Adrenal gland (tissue), 12 donors: Measurements from ENCODE around the gene FAM8A1. TPM values are rescaled to one million over a fixed set of nuclear protein-coding genes. Genes with fewer than 3 reads are reported as not detected.

Experiments
- DNase-seq, 7 donors: peaks; one replicate each; pipeline ENCODE4 v3.0.0-alpha.2; 2019 to 2020
- H3K27ac ChIP-seq, 5 donors: fragments of 200-600 bp; sonication (generic) in 4 of 5; 1 replicate in 3 of 5; 2 replicates in 2 of 5; pipeline versions ENCODE4 v1.5.1 to v1.8.0; 2016 to 2020; ENCODE audit warnings: mild to moderate bottlenecking in 1 of 5
- H3K27me3 ChIP-seq: fragments of 200-600 bp; 2 replicates; pipeline ENCODE4 v1.8.0; 2021
- H3K36me3 ChIP-seq, 2 donors: fragments of 200-600 bp; replicated peaks in 1 of 2; 1 replicate in 1 of 2; 2 replicates in 1 of 2; pipeline versions ENCODE4 v1.5.1 to v1.8.0; 2018 to 2022
- H3K4me1 ChIP-seq, 2 donors: fragments of 200-600 bp; replicated peaks in 1 of 2; 1 replicate in 1 of 2; 2 replicates in 1 of 2; pipeline versions ENCODE4 v1.5.1 to v1.8.0; 2018 to 2021
- H3K4me3 ChIP-seq, 4 donors: fragments of 200-600 bp; sonication (generic) in 3 of 4; one replicate each; pipeline ENCODE4 v1.5.1; 2016 to 2018
- H3K9me3 ChIP-seq, 3 donors: fragments of 200-600 bp; sonication (generic) in 1 of 3; replicated peaks in 1 of 3; 1 replicate in 2 of 3; 2 replicates in 1 of 3; pipeline versions ENCODE4 v1.5.1 to v1.8.0; 2016 to 2021
- POLR2A ChIP-seq, 2 donors: fragments of 450-650 bp; IDR thresholded peaks; one replicate each; pipeline ENCODE4 v1.6.1; 2017; ENCODE audit warnings: antibody characterized with exemption in 2 of 2, mild to moderate bottlenecking in 2 of 2, moderate library complexity in 1 of 2
- WGBS, 4 donors: extraction: QIAGEN DNeasy Blood & Tissue Kit in 2 of 4; methylation state at CpG; one replicate each; pipeline versions ENCODE4 v1.1.5 to v1.1.7; 2013 to 2017; 5-methylcytosine and 5-hydroxymethylcytosine counted together
- intact Hi-C, 2 donors: fragments of 100-400 bp; cut with DNase I; formaldehyde crosslinking; loops; one replicate each; pipeline versions ENCODE4 v1.14.1 to v1.15.0; 2022 to 2023
- polyA plus RNA-seq, 3 donors: library from polyadenylated mRNA; stranded (reverse); fragments of 200-250 nt in 2 of 3; fragments of 350-450 nt in 1 of 3; fragmentation: Illumina TruSeq in 1 of 3; extraction: RNeasy Lipid Tissue Mini Kit (QIAGEN cat#74804) in 1 of 3; gene quantifications; one replicate each; pipeline ENCODE4 v1.2.3, GENCODE V29; 2013 to 2014
- total RNA-seq, 9 donors: library from RNA; depleted of rRNA in 4 of 9; stranded (reverse); fragments of >200 nt in 4 of 9; fragments of 120-200 nt in 1 of 9; fragmentation: NEBNext Ultra II Directional in 1 of 9; extraction: Animal tissue kit (Norgen Biotek cat#: 25700) in 1 of 9; gene quantifications; one replicate each; pipeline versions ENCODE4 v1.1.0 to v1.2.4, GENCODE V29; 2013 to 2023
- TF ChIP-seq, protein P1 (sequence below), 6 experiments: fragments of 450-650 bp in 4 of 6; fragments of 200-600 bp in 2 of 6; sonication (generic) in 1 of 6; IDR thresholded peaks; 1 replicate in 5 of 6; 2 replicates in 1 of 6; pipeline versions ENCODE4 v1.5.1 to v1.8.0; 2016 to 2021; ENCODE audit warnings: antibody characterized with exemption in 6 of 6, mild to moderate bottlenecking in 2 of 6, moderate library complexity in 1 of 6
- donor health status: healthy with polysubstance abuse.
- donor health status: Bipolar disorder and iron deficiency.
- donor health status: DM: yes; HTN: yes; CAD: no.
- donor health status: DM: no; HTN: no; CAD: no.
- donor health status: DM: no; HTN: no; CAD: no.
- donor health status: DM: yes; HTN: yes; CAD: no.

The FAM8A1 gene
- total and polyA plus RNA-seq, 12 donors, result 6.5 to 34.7 (median 21.5) TPM

DNA sequence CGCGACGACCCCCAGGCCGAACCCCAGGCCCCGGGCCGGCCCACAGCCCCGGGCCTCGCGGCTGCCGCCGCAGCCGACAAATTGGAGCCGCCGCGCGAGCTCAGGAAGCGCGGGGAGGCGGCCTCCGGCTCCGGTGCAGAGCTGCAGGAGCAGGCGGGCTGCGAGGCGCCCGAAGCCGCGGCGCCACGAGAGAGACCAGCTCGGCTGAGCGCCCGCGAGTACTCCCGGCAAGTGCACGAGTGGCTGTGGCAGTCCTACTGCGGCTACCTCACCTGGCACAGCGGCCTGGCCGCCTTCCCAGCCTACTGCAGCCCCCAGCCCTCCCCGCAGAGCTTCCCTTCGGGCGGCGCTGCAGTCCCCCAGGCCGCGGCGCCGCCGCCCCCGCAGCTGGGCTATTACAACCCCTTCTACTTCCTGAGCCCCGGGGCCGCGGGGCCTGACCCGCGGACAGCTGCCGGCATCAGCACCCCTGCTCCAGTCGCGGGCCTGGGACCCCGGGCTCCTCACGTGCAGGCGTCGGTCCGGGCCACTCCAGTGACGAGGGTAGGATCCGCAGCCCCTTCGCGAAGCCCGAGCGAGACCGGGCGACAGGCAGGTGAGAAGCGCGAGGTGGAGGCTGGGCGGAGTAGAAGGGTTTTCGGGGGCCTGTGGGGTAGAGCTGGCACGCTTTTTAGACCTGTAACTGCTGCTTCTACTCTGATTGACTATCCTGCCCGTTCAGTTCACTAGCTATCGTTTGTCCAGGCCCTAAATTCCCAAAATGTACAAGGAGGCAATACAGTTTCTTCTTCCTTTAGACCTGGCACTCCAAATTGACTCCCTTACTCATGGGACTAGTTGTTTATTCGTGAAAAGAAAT lies 654 bp downstream of the FAM8A1 start:
- DNase-seq, result peak; percentile 28 to 64 (median 50)
- peaks cover 0 to 10% of the 10 kb centered on the region in 2 donors for H3K36me3 ChIP-seq
- H3K27me3 ChIP-seq, result no peaks in the 10 kb centered on the region
- H3K9me3 ChIP-seq, result no peaks in the 10 kb centered on the region
- intact Hi-C loops, result loop anchor here (5.0 to 10.0 kb wide), 2 partner anchors 104 to 107 kb away; partner anchors contain the start of gene NUP153 (in 2 of the 2)
- WGBS, 4 donors, result 0 to 8% (median 1%) methylated on average over 7 to 77 of the region's 77 CpGs
- peak overlapping the region; percentile 68 to 98 (median 82) for H3K4me3 ChIP-seq
- TF ChIP-seq POLR2A (IDR thresholded peaks at IDR 0.05), result no peak
- TF ChIP-seq, protein P1, sequence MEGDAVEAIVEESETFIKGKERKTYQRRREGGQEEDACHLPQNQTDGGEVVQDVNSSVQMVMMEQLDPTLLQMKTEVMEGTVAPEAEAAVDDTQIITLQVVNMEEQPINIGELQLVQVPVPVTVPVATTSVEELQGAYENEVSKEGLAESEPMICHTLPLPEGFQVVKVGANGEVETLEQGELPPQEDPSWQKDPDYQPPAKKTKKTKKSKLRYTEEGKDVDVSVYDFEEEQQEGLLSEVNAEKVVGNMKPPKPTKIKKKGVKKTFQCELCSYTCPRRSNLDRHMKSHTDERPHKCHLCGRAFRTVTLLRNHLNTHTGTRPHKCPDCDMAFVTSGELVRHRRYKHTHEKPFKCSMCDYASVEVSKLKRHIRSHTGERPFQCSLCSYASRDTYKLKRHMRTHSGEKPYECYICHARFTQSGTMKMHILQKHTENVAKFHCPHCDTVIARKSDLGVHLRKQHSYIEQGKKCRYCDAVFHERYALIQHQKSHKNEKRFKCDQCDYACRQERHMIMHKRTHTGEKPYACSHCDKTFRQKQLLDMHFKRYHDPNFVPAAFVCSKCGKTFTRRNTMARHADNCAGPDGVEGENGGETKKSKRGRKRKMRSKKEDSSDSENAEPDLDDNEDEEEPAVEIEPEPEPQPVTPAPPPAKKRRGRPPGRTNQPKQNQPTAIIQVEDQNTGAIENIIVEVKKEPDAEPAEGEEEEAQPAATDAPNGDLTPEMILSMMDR (IDR thresholded peaks at IDR 0.05), result no peak
- peaks cover 5 to 22% of the 10 kb centered on the region in 2 donors for H3K4me1 ChIP-seq
- H3K27ac ChIP-seq, result peak overlapping the region; percentile 80 to 95 (median 90)

DNA sequence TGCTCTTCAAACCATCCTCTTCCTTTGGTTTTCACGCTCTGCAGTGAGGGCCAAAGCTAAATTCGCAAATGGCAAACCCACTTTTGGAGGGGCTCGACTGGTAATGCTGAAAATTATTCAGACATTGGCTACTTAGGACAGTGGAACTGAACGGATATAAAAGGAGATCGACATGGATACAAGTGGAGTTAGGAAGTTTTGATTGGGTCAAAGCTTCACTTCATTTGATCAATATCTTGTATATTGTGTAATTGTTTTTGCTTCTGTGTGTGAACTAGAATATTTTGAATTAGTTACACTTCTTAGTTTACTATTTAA lies 1.2 kb downstream of the FAM8A1 start:
- intact Hi-C loops, result loop anchor here (5.0 to 10.0 kb wide), 2 partner anchors 103 to 106 kb away; partner anchors contain the start of gene NUP153 (in 2 of the 2)
- 9 to 16% (median 14%) methylated on average over 5 of the region's 5 CpGs for WGBS, 4 donors

DNA sequence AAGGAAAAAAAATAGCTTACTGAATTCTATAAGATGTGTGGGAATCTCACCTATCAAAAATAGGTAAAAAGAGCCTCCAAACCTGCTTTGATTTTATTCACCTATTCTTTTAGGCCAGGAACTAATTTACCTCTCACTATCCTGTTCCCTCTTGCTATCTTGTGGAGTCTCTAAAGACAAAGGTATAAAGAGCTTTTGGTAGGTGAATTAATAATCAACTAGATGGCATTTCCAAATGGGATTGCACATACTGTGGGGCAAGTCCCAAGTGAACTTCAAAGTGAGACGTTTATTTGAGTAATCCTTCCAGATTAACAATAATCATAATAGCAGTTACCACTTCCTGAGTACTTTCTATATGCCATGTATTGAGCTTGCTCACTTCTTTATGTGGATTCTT lies 2.8 kb downstream of the FAM8A1 start:
- intact Hi-C loops, result loop anchor here (5.0 to 10.0 kb wide), 2 partner anchors 102 to 104 kb away; partner anchors contain the start of gene NUP153 (in 2 of the 2)
- Histone ChIP-seq H3K27me3 (no peaks in the 10 kb centered on the region), H3K4me1 (peaks cover 5 to 22% of the 10 kb centered on the region in 2 donors), H3K36me3 (peaks cover 0 to 14% of the 10 kb centered on the region in 2 donors), H3K4me3 (no peak overlapping the region), H3K27ac (no peak overlapping the region), H3K9me3 (no peaks in the 10 kb centered on the region)
- DNase-seq, result no peak
- 32 to 47% (median 38%) methylated on average over 1 of the region's 1 CpG for WGBS, 4 donors
- TF ChIP-seq, protein P1 (IDR thresholded peaks at IDR 0.05), result no peak
- no peak for TF ChIP-seq POLR2A (IDR thresholded peaks at IDR 0.05)

More for the DNA sequence above, 1.2 kb downstream of the FAM8A1 start:
- peaks cover 5 to 22% of the 10 kb centered on the region in 2 donors for H3K4me1 ChIP-seq
- peak overlapping the region in 3 of 5 donors; percentile 84 to 95 (median 95) for H3K27ac ChIP-seq
- peaks cover 0 to 10% of the 10 kb centered on the region in 2 donors for H3K36me3 ChIP-seq
- no peaks in the 10 kb centered on the region for H3K27me3 ChIP-seq
- H3K9me3 ChIP-seq, result no peaks in the 10 kb centered on the region
- H3K4me3 ChIP-seq, result peak overlapping the region; percentile 68 to 98 (median 82)
- TF ChIP-seq, protein P1 (IDR thresholded peaks at IDR 0.05), result no peak
- no peak for DNase-seq

DNA sequence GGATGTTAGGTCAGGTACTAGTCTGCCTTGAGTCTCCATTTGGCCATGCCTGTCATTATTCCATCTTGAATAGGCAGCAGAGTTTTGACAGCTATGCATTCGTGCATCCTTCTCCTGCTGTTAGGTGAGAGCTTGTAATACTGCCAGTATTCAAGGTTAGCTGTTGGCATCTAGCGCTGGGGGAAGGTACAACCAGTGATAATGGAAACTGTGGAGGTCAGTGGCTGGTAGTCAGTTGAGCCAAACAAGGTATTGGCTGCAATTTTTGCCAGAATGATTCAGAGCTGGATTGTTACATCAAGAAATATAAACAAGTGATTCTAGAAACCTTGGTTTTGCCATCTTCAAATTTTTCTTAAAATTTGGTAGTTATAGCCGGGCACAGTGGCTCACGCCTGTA lies 6.5 kb downstream of the FAM8A1 start:
- H3K27ac ChIP-seq, result no peak overlapping the region
- WGBS, 4 donors, result 52 to 76% (median 66%) methylated on average over 4 of the region's 4 CpGs
- no peaks in the 10 kb centered on the region for H3K27me3 ChIP-seq
- no peaks in the 10 kb centered on the region for H3K9me3 ChIP-seq
- peak in 2 of 7 donors; percentile 25 to 30 for DNase-seq
- H3K4me3 ChIP-seq, result no peak overlapping the region
- H3K36me3 ChIP-seq, result peaks cover 0 to 23% of the 10 kb centered on the region in 2 donors
- H3K4me1 ChIP-seq, result peaks cover 5 to 13% of the 10 kb centered on the region in 2 donors
- TF ChIP-seq, protein P1 (IDR thresholded peaks at IDR 0.05), result no peak
- TF ChIP-seq POLR2A (IDR thresholded peaks at IDR 0.05), result no peak
- intact Hi-C loops, result loop anchor here in 1 of 2 donors (10.0 kb wide), 1 partner anchor 98 kb away; the partner anchor contains the start of gene NUP153
